A549 (cell line): ENCODE results near the gene P4HTM. TPM values are rescaled to one million over a fixed set of nuclear protein-coding genes. Genes with fewer than 3 reads are reported as not detected.

Experiments
- ATAC-seq, 2 experiments: fragments of 200-7000 bp in 1 of 2; fragments of >200 bp in 1 of 2; cut with Nextera tagmentation in 1 of 2; cut with Tn5 transposase in 1 of 2; 3 replicates each; pipeline versions ENCODE4 v1.8.0 to v1.9.1; 2018 to 2020; ENCODE audit warnings: mild to moderate bottlenecking in 1 of 2, moderate library complexity in 1 of 2
- CTCF ChIA-PET: fragments of 300-600 bp; sonication (Branson Sonifier 250); formaldehyde crosslinking; extraction: SDS; loops from one replicate; lab custom pipeline; 2021; ENCODE audit warnings: antibody characterized with exemption, inconsistent platforms; lab: Yijun Ruan, JAX
- POLR2A ChIA-PET: fragments of 350-600 bp; formaldehyde crosslinking; extraction: SDS; loops from one replicate; lab custom pipeline; 2021; ENCODE audit warnings: antibody characterized with exemption, inconsistent platforms; lab: Yijun Ruan, JAX
- DNase-seq, 2 experiments: peaks; one replicate each; pipeline versions ENCODE4 v3.0.0 to v3.0.0-alpha.2; 2011 to 2016; ENCODE audit warnings: low read depth in 1 of 2, low spot score in 1 of 2
- FAIRE-seq: peaks from 2 replicates; lab custom pipeline; 2011; peaks lifted over from hg19 to GRCh38; lab: Jason Lieb, UNC
- H3K27ac ChIP-seq, 2 experiments: fragments of >200 bp; sonication (Bioruptor Twin); formaldehyde crosslinking; 3 replicates each; pipeline ENCODE4 v1.5.1; 2016 to 2017
- H3K4me1 ChIP-seq: fragments of >200 bp; sonication (Bioruptor Twin); formaldehyde crosslinking; 3 replicates; pipeline ENCODE4 v1.6.1; 2016
- H3K4me2 ChIP-seq: fragments of >200 bp; sonication (Bioruptor Twin); formaldehyde crosslinking; 3 replicates; pipeline ENCODE4 v1.6.1; 2016
- H3K4me3 ChIP-seq: fragments of >200 bp; sonication (Bioruptor Twin); formaldehyde crosslinking; 3 replicates; pipeline ENCODE4 v1.5.1; 2016
- H3K9me3 ChIP-seq: fragments of >200 bp; sonication (Bioruptor Twin); formaldehyde crosslinking; 3 replicates; pipeline ENCODE4 v1.6.1; 2016
- BHLHE40 ChIP-seq: IDR thresholded peaks from 2 replicates; pipeline ENCODE4 v1.6.1; 2012; ENCODE audit warnings: low read depth, low read length, inconsistent platforms
- CBX2 ChIP-seq: fragments of 200-600 bp; sonication (generic); IDR thresholded peaks from 2 replicates; pipeline ENCODE4 v1.6.1; 2016; ENCODE audit warnings: low read depth, mild to moderate bottlenecking, borderline replicate concordance
- CHD2 ChIP-seq: fragments of 150-350 bp; IDR thresholded peaks from 2 replicates; pipeline ENCODE4 v1.6.1; 2014; ENCODE audit warnings: low read length; ENCODE audit not compliant: partially characterized antibody
- EHF ChIP-seq: fragments of 250-450 bp; sonication (Bioruptor Pico); IDR thresholded peaks from 2 replicates; pipeline ENCODE4 v1.5.0; 2020; ENCODE audit warnings: mild to moderate bottlenecking
- EP300 ChIP-seq, 2 experiments: fragments of >200 bp; sonication (Bioruptor Twin); formaldehyde crosslinking; IDR thresholded peaks; 2 replicates in 1 of 2; 3 replicates in 1 of 2; pipeline ENCODE4 v1.6.1; 2016 to 2017
- ESRRA ChIP-seq: fragments of 150-350 bp; IDR thresholded peaks from 2 replicates; pipeline ENCODE4 v1.6.1; 2014; ENCODE audit warnings: mild to moderate bottlenecking, low read length, borderline replicate concordance
- FOSL2 ChIP-seq, 2 experiments: fragments of 450-650 bp in 1 of 2; fragments of >200 bp in 1 of 2; sonication (Bioruptor Twin) in 1 of 2; formaldehyde crosslinking; IDR thresholded peaks; 2 replicates each; pipeline versions ENCODE4 v1.5.0 to v1.6.1; 2016 to 2020; ENCODE audit warnings: mild to moderate bottlenecking in 1 of 2, moderate library complexity in 1 of 2
- HMGXB4 ChIP-seq: fragments of 250-450 bp; sonication (Bioruptor Pico); IDR thresholded peaks from 2 replicates; pipeline ENCODE4 v1.5.0; 2021; ENCODE audit warnings: mild to moderate bottlenecking, moderate library complexity, borderline replicate concordance
- HOXA7 ChIP-seq: fragments of 250-450 bp; sonication (Bioruptor Pico); IDR thresholded peaks from 2 replicates; pipeline ENCODE4 v1.5.0; 2020; ENCODE audit warnings: mild to moderate bottlenecking, moderate library complexity
- JUN ChIP-seq, 2 experiments: fragments of >200 bp; sonication (Bioruptor Twin); formaldehyde crosslinking; IDR thresholded peaks; 2 replicates in 1 of 2; 3 replicates in 1 of 2; pipeline ENCODE4 v1.6.1; 2016 to 2017
- KDM1A ChIP-seq: fragments of 200-600 bp; sonication (generic); IDR thresholded peaks from 2 replicates; pipeline ENCODE4 v1.6.1; 2016; ENCODE audit warnings: low read depth, mild to moderate bottlenecking
- MAFK ChIP-seq: fragments of 450-650 bp; IDR thresholded peaks from 2 replicates; pipeline ENCODE4 v1.6.1; 2014; ENCODE audit not compliant: partially characterized antibody
- NR3C1 ChIP-seq: fragments of >200 bp; sonication (Bioruptor Twin); formaldehyde crosslinking; IDR thresholded peaks from 3 replicates; pipeline ENCODE4 v1.6.1; 2017
- PHF8 ChIP-seq: fragments of 200-600 bp; sonication (generic); IDR thresholded peaks from 2 replicates; pipeline ENCODE4 v1.6.1; 2016; ENCODE audit warnings: low read depth, mild to moderate bottlenecking, antibody characterized with exemption, moderate library complexity, borderline replicate concordance
- RARB ChIP-seq: fragments of 250-450 bp; sonication (Bioruptor Pico); IDR thresholded peaks from 2 replicates; pipeline ENCODE4 v1.8.0; 2021; ENCODE audit warnings: mild to moderate bottlenecking, moderate library complexity
- RNF2 ChIP-seq: fragments of 200-600 bp; sonication (generic); IDR thresholded peaks from 2 replicates; pipeline ENCODE4 v1.6.1; 2016; ENCODE audit warnings: low read depth, mild to moderate bottlenecking, antibody characterized with exemption, moderate library complexity, borderline replicate concordance
- TFCP2L1 ChIP-seq: fragments of 250-450 bp; sonication (Bioruptor Pico); IDR thresholded peaks from 2 replicates; pipeline ENCODE4 v1.5.0; 2021; ENCODE audit warnings: mild to moderate bottlenecking
- TP53 ChIP-seq: fragments of 250-450 bp; sonication (Bioruptor Pico); IDR thresholded peaks from 2 replicates; pipeline ENCODE4 v1.5.0; 2021; ENCODE audit warnings: mild to moderate bottlenecking, moderate library complexity
- USF2 ChIP-seq: fragments of 450-650 bp; IDR thresholded peaks from 2 replicates; pipeline ENCODE4 v1.6.1; 2014; ENCODE audit warnings: antibody characterized with exemption
- ZC3H11A ChIP-seq: fragments of 450-650 bp; IDR thresholded peaks from 2 replicates; pipeline ENCODE4 v1.6.1; 2014; ENCODE audit warnings: antibody characterized with exemption, mild to moderate bottlenecking
- ZNF302 ChIP-seq: fragments of 250-450 bp; sonication (Bioruptor Pico); IDR thresholded peaks from 2 replicates; pipeline ENCODE4 v1.9.0; 2021; ENCODE audit warnings: inconsistent platforms, mild to moderate bottlenecking, moderate library complexity
- WGBS: methylation state at CpG from one replicate; pipeline ENCODE4 v1.1.6; 2017; ENCODE audit errors: missing lambda C conversion rate; 5-methylcytosine and 5-hydroxymethylcytosine counted together
- polyA plus RNA-seq, 4 experiments: library from polyadenylated mRNA; depleted of rRNA in 3 of 4; stranded (reverse); fragments of >200 nt; fragmentation: RNase III in 1 of 4; extraction: RNeasy Plus Mini Kit Qiagen cat#74134 plus additional on column Dnase treatment in 1 of 4; gene quantifications; 2 replicates in 3 of 4; 3 replicates in 1 of 4; pipeline ENCODE4 v1.2.3, GENCODE V29; 2011 to 2017
- TF ChIP-seq, protein P1 (sequence below): fragments of >200 bp; sonication (Bioruptor Twin); formaldehyde crosslinking; IDR thresholded peaks from 3 replicates; pipeline ENCODE4 v1.5.1; 2016
- TF ChIP-seq, protein P2 (sequence below): fragments of >200 bp; sonication (Bioruptor Twin); formaldehyde crosslinking; IDR thresholded peaks from 2 replicates; pipeline ENCODE4 v1.6.1; 2016

Gene P4HTM
- polyA plus RNA-seq, 2 of the 4 experiments (the other 2 are of a cell fraction), result 14.4 to 16.4 TPM

- H3K4me3 ChIP-seq, result no peak overlapping the region
- 85% methylated on average over 4 of the region's 4 CpGs for WGBS
- H3K4me2 ChIP-seq, result no peak overlapping the region
- no peak for FAIRE-seq
- TF ChIP-seq FOSL2 (IDR thresholded peaks at IDR 0.05) (no peak), FOSL2 (CRISPR knock-in tag; IDR thresholded peaks at IDR 0.05) (no peak), CBX2 (no peak), RNF2 (no peak), EP300 (IDR thresholded peaks at IDR 0.05) (no peak), CHD2 (no peak), PHF8 (no peak), MAFK (no peak), HOXA7 (no peak)
- TF ChIP-seq, protein P1, sequence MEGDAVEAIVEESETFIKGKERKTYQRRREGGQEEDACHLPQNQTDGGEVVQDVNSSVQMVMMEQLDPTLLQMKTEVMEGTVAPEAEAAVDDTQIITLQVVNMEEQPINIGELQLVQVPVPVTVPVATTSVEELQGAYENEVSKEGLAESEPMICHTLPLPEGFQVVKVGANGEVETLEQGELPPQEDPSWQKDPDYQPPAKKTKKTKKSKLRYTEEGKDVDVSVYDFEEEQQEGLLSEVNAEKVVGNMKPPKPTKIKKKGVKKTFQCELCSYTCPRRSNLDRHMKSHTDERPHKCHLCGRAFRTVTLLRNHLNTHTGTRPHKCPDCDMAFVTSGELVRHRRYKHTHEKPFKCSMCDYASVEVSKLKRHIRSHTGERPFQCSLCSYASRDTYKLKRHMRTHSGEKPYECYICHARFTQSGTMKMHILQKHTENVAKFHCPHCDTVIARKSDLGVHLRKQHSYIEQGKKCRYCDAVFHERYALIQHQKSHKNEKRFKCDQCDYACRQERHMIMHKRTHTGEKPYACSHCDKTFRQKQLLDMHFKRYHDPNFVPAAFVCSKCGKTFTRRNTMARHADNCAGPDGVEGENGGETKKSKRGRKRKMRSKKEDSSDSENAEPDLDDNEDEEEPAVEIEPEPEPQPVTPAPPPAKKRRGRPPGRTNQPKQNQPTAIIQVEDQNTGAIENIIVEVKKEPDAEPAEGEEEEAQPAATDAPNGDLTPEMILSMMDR, result no peak
- ChIA-PET POLR2A (no interaction called here), CTCF (interaction anchor here (0.5 to 0.6 kb wide), 2 partner anchors 29 to 119 kb away, joined by 3 to 4 read pairs; no protein-coding TSS in a partner anchor)
- H3K4me1 ChIP-seq, result no peaks in the 10 kb centered on the region
- H3K9me3 ChIP-seq, result no peaks in the 10 kb centered on the region
- ATAC-seq, result no peak
- no peak for DNase-seq
- no peak overlapping the region for H3K27ac ChIP-seq
Measured at GRCh38 chr3:48960841-48961413, 29.1 kb upstream of the P4HTM start.

DNA sequence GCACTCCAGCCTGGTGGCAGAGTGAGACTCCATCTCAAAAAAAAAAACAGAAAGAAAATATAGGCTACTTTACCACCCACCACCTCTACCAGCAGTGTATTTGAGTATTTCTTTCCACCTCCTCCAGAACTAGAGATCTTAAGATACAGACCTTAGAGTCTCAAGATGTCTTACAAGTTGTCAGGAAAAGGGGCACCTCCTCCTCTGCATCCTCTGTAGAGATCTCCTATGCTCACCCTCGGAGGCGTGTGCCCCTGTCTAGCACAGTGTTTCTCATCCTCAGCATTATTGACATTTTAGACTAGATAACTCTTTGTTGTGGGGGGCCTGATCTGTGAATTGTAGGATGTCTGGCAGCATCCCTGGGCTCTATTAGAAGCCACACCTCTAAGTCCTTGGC, 27.7 kb upstream of the P4HTM start:
- H3K27ac ChIP-seq, result no peak overlapping the region
- no peaks in the 10 kb centered on the region for H3K9me3 ChIP-seq
- no peak for ATAC-seq
- H3K4me3 ChIP-seq, result no peak overlapping the region
- H3K4me2 ChIP-seq, result no peak overlapping the region
- TF ChIP-seq CBX2, result no peak
- DNase-seq, result no peak
- ChIA-PET POLR2A (no interaction called here), CTCF (interaction anchor here (1.3 kb wide), 1 partner anchor 26 kb away, joined by 4 read pairs; no protein-coding TSS in a partner anchor)
- WGBS, result 88% methylated on average over 2 of the region's 2 CpGs
- no peak for FAIRE-seq
- no peaks in the 10 kb centered on the region for H3K4me1 ChIP-seq

DNA sequence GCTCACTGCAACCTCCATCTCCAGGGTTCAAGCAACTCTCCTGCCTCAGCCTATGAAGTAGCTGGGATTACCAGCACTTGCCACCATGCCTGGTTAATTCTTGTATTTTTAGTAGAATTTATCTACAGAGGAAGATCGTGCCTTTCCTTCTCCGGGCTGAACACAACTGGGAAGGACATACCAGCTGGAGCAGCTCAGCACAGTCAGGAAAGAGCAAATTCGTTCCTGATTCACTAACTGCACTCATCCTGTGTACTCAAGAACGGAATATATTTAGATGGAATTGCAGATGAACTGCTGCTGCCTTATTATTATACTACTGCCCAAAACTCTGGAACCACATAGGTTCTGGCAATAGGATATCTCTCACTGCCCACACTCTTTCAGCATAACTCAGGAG, 27.1 kb upstream of the P4HTM start:
- POLR2A ChIA-PET, result no interaction called here
- FAIRE-seq (no peak), DNase-seq (no peak), ATAC-seq (no peak)
- TF ChIP-seq CBX2 (no peak), TFCP2L1 (CRISPR knock-in tag) (no peak), EHF (no peak), JUN (IDR thresholded peaks at IDR 0.05) (no peak), HMGXB4 (CRISPR knock-in tag) (no peak)
- CTCF ChIA-PET, result interaction anchor here (1.3 kb wide), 1 partner anchor 25 kb away, joined by 4 read pairs; no protein-coding TSS in a partner anchor
- Histone ChIP-seq H3K4me3 (no peak overlapping the region), H3K27ac (no peak overlapping the region), H3K4me2 (no peak overlapping the region), H3K9me3 (no peaks in the 10 kb centered on the region), H3K4me1 (no peaks in the 10 kb centered on the region)
- 92% methylated on average over 4 of the region's 4 CpGs for WGBS

- CTCF ChIA-PET, result no interaction called here
- DNase-seq (no peak), ATAC-seq (no peak), FAIRE-seq (no peak)
- H3K9me3 ChIP-seq, result no peaks in the 10 kb centered on the region
- H3K4me2 ChIP-seq, result no peak overlapping the region
- H3K27ac ChIP-seq, result no peak overlapping the region
- POLR2A ChIA-PET, result no interaction called here
- no peaks in the 10 kb centered on the region for H3K4me1 ChIP-seq
- H3K4me3 ChIP-seq, result no peak overlapping the region
- WGBS, result 80% methylated on average over 2 of the region's 2 CpGs
- TF ChIP-seq RARB (no peak), USF2 (no peak), ESRRA (no peak), ZNF302 (CRISPR knock-in tag) (no peak), KDM1A (no peak), TP53 (CRISPR knock-in tag) (no peak), BHLHE40 (no peak), ZC3H11A (no peak), CHD2 (no peak), HOXA7 (no peak), NR3C1 (no peak), EHF (no peak)
- TF ChIP-seq, protein P2, sequence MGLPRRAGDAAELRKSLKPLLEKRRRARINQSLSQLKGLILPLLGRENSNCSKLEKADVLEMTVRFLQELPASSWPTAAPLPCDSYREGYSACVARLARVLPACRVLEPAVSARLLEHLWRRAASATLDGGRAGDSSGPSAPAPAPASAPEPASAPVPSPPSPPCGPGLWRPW, result no peak
- TF ChIP-seq, protein P1, result no peak
Measured at GRCh38 chr3:48963591-48963990, 26.4 kb upstream of the P4HTM start.
